ENCODE measurements around the gene CROCC.

The CROCC gene

DNA sequence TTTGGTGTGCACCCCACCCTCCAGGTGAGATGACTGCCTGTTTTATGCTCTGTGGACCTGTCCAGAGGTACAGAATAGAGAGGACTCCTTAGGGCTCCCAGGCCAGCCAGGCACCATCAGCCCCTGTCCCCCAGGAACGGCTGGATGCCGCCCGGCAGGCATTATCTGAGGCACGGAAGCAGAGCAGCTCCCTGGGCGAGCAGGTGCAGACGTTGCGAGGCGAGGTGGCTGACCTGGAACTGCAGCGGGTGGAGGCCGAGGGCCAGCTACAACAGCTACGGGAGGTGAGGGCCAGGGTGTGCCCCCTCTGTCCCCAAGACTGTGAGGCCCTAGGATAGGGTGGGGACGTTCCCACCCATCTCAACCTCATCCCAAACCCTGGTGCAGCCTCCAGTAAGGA is 47.9 kb downstream of the CROCC start:
- DNase-seq, result no peak

DNA sequence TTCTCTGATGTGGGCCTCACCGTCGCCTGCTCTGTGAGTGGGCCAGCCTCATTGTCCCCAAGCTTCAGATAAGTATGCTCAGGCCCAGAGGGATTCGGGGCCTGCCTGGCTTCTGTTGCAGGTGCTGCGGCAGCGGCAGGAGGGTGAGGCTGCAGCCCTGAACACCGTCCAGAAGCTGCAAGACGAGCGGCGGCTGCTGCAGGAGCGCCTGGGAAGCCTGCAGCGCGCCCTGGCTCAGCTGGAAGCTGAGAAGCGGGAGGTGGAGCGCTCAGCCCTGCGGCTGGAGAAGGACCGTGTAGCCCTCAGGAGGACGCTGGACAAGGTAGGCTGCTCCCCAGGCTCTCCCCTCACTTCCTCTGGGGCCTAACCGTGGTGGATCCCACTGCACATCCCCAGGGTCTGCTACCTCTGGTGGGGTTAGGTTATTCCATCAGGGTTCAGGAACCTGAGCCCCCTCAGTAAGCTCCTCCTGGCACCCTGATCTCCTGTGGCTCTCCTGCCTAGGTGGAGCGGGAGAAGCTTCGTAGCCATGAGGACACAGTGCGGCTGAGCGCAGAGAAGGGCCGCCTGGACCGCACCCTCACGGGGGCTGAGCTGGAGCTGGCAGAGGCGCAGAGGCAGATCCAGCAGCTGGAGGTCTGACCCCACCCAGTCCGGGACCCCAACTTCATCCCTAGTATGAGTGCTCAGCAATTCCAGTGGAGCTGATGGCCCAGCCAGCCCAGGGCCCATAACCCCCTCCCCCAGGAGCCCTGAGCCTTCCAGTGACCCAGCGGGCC is 48.6 kb downstream of the CROCC start:
- no peak for DNase-seq

DNA sequence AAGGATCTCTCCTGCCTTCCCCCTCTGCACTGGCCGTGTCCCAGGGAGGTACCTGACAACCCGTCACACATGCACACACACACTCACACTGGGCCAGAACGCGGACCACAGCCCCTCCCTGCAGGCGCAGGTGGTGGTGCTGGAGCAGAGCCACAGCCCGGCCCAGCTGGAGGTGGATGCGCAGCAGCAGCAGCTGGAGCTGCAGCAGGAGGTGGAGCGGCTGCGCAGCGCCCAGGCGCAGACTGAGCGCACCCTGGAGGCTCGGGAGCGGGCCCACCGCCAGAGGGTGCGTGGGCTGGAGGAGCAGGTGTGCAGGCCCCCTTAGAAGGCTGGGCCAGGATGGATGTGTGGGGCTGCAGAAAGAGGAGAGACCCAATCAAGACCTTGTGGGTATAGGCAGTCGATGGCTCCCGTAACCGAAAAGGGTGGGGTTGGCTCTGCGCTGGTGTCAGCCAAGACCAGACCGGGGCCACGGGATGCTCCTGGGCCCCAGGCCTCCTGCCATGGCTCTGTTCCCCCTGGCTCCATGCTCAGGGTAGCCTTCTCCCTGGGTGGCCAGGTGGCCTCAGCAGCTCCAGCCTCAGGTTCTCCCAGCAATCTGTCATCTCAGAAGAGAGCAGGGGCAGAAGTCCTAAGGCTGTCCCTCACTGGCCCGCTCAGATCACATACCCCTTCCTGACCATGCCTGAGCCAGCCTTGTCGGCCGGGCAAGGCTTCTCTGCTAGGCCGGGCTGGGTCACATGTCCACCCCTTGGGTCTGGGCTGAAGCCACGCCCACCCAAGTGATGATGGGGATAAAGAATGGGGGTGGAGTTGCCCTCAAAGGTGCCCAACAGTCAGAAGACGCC is 49.8 kb downstream of the CROCC start:
- DNase-seq, result peak; percentile 16

DNA sequence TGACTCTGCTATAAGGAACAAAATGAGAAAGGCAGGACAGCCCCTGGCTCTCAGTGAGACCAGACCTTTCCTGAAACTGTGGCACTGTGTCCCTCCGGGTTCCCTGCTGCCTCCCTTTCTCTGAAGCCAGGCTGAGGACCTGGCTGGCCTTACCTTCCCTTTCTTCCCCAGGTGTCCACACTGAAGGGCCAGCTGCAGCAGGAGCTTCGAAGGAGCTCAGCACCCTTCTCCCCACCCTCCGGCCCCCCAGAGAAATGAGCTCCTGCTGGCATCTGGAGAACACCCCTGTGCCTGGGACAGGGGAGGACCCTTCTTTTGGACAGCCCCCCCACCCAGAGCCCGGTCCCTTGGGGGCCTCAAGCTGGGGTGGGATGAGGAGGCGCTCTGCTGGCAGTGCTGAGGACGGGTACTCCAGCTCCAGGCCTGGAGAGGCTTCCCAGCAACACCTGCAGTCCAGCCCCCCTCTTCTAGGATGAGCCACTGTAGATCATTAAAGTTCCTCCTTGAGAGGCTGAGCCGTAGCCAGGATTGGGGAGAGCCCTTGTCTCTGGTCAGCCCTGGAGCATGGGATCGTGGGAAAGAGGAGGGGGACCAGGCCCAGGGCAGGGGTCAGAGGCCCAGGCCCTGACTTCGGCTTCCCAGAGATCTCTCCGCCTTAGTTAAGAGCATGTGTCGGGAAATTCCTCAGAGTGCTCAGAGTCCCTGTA is 50.6 kb downstream of the CROCC start:
- DNase-seq, result no peak

DNA sequence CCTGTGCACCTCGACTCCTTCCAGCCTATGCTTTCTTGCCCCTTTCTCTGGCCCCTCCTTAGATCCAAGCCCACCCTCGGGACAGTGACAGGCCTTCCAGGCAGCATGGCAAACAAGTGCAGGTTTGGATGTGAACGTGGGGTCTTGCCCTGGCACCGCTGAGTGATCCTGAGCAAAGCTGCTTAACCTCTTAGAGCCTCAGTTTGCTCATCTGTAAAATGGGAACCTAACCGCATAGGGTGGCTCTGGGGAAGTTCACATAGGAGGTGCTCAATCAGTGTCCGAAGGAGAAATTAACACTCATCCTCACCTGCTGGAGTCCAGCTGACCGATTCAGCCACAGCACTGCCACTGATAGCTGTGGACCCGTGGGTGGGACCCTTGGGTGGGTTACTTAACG is 51.5 kb downstream of the CROCC start:
- DNase-seq, result no peak

DNA sequence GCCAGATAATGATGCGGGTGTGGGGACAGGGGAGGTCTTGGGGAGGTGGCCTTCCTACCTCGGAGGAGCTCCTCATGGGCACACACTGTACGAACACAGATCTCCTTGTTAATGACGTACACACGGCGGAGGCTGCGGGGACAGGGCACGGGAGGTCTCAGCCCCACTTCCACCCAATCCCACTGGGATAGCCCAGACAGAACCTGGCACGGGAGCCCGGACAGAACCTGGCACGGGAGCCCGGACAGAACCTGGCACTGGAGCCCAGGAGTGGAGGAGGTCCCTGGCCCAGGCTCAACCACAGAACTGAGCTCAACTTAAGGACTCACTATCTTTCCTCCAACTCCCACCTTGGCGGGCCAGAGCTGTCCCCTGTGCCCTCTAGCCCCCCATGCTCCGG is 53.5 kb downstream of the CROCC start:
- DNase-seq, result no peak

DNA sequence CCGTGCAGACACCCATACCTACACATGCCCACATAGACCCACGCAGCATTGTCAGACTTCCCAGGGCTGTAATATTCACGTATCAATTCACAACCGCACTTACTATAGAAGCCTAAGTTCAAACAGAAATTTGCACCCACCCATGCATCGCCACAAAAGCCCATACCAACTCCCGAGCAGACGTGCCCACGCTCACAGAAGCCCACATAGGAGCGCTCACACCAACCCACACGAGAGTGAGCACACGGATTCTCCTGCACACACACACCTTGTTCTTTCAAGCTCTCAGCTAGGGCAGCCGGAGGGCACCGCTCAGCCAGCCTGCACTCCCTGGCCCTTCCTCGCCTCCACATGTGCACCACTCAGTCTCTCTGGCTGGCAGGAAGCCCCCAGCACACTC is 54.1 kb downstream of the CROCC start:
- DNase-seq, result no peak

DNA sequence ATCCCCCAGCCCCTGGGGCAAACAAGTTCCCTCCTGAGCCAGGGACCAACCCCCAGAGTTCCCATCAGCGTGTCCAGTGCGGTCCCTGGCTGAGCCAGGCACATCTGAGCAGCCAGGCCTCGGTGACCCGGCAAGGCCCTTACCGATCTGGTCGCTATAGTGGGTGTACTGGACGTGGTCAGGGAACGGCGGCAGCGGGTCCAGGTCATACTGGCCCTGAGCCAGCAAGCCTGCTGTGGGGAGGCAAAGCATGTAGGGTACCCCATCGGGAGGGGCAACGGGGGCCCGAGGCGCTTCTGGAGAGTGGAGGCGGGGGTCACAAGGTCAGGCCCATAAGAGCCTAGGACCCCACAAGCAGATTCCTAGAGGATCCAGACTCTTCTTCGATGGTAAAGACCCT is 55.2 kb downstream of the CROCC start:
- DNase-seq, result no peak

DNA sequence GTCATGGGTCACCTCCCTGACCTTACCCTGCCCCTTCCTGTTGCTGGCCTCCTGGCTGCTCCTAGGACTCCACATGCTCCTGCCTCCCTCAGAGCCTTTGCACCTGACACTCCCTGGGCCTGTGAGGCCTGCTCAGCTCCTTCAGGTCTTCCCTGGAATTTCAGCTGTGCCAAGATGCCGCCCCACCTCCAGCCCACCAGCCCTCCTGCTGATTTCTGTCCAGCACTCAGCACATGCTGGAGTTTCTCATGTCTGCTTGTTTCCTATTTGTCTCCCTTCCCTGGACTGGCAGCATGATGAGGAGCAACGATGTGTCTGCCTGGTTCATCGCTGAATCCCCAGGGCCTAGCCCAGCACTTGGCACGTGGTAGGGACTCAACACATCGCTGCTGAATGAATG is 55.6 kb downstream of the CROCC start:
- no peak for DNase-seq

DNA sequence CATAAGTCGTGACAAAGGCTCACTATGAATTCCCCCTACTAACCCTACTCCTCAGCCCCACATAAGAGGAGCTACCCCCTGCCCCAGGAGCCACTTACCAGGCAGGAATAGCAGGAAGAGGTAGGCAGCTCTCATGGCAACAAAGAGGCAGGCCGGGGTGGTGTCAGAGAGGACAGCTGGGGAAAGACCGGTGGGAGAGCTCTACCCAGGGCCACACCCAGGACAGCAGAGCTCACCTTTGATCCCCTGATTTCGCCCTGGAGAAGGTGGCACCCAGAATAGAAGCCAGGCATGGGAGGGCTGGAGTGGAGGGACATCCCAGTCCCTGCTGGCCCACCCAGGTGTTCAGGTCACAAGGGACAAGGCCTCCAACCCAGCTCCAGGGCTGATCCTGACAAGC is 56.4 kb downstream of the CROCC start:
- no peak for DNase-seq

DNA sequence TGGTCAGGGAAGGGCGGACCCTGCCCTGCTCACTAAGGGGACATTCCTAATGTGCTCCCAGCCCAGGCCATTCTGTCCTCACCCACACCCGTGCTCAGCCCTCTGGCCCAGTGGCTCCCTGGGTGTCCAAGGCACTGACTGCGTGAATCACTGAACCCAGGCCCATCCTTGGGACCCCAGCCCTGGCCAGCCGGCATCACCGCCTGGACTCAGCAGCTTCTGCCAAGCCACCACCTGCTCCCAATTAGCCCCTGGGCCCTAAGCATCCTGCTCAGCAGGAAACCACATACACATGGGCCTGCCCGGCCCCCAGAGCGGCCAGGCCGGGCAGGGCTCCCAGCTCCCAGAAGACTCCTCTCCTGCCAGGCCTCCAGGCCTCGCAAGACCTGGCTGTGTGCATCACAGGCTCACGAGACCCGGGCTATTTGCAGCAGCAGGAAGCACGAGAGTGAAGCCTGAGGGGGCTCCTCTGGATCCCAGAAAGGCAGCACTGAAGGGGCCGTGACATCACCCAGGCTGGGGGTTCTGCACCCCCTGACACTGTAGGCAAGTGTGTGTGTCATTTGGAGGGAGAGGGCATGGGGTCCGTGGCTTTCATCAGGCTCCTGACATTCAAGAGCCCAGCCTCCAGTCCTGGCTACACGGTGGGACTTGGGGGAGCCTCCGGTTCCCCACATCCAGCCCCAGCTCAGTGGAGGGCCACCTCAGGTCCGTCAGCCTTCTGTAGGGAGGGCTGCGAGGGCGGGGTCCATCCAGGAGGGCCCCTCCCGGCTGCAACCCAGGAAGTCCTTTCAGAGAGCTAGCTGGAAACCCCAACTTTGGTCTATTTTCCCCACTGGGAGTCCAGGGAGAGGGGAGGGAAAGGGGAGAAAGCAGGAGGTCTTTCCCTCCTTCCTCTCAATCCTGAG is 57.1 kb downstream of the CROCC start:
- no peak for DNase-seq

DNA sequence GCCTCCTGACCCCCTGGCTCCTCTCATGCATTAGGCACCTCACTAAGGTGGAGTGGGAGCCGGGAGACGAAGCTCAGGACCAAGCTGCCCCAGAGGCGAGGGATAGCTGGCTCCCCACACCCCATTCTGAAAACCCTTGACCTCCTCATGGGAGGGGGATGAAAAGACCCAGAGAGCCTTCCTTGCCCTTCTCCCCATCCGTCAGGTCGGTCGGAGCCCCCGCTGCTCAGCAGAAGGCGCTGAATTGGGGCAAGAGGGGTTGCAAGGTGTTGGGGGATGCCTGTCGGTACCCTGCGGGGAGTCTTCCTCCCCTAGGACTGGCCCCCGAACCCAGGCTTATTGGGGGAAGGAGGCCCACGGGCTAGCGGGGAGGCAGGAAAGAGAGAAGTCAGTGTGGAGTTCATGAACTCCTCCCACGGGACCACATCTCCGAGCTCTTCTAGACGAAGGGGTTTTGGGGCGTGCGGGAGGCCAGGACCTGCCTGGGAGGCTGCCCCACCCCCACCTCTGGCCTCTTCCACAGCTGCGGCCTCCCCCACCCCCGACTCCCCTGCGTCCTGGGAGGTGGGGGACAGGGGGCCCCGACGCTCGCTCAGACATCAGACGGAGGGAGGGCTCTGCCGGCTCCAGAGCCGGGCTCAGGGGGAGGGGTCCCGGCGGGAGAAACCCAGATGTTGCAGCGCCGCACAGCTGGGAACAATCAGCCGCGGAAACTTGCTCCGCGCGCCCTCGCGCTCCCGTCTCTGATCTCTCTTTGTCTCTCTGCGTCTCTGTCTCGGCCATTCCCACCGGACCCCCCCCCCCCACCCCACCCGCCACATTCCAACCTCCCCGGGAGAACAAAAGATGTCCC is 58.0 kb downstream of the CROCC start:
- no peak for DNase-seq

DNA sequence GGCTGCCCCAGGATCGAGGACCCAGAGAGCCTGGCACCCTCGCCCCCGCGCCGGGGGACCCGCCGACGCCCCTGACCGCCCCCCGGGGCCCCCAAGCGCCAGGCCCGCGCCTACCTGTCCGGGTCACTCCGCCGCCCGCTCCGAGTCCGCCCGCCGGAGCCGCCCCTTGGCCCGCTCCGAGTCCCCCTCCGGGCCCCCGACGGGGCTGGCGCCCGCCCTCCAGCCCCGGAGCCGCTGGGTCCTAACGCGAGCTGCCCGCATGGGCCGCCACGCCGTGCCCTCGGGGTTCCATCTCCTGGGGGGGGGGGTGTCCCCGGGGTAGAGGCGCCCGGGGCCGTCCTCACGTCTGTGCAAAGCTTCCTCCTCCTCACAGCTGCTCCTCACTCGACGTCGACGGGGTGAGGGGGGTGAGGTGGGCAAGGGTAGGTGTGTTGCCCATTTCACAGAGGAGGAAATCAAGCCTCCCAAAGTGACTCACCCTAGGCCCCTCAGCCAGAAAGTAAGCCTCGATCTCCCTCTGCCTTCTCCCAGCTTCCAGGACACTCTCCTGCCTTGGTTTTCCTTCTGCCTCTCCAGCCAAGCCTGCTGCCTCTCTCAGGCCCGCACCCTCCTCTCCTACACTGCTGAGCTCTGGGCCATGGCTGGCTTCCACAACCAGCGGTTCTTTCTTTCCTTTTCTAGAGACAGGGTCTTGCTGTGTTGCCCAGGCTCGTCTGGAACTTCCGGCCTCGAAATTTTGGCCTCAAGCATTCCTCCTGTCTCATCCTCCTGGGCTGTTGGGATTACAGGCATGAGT is 58.9 kb downstream of the CROCC start, which contains the start of gene MFAP2:
TSS of gene MFAP2 (minus strand) at position 148 of the 796 bp plus-strand sequence. CDS start 2,347 bp downstream, outside the sequence.
- no peak for DNase-seq

DNA sequence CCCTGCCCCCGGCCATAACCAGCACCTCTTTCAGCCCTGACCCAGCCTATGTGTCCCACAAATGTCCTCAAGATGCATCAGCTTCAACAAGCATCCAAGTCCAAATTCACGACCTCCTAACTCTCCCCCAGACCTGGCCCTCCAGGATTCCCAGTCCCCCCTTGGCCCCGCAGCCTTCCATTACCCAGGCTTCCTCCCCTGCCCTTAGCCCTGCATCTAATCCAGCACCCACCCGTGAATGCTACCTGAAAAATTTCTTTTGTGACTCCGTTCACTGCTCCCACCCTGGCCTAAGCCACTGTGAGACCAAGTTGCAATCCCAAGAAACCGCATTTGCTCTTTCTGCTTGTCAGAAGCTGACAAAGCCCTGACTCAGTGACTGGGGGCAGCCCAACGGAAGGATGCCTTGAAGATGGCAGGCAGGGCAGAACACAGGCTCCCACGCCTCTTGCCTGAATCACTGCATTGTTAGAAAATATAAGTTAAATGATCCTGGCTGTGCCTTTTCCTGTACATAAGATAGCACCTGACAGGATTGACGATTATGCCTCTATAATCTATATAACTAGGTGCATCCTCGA is 59.6 kb downstream of the CROCC start:
- no peak for DNase-seq

DNA sequence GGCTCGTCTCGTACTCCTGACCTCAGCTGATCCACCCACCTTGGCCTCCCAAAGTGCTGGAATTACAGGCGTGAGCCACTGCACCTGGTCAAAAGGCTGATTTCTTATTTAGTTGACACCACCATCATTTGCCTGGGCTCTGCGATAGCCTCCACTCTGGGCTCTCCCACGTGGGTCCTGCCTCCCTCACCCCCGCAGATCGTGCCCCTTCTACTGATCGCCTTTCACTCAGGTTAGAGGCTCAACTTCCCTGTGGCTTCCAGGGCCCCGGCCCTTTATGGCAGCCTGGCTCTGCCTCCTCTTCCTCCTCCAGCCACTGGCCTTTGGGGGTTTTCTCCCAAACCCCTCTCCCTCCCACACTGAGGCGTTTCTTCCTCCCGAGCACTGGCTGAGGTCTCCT is 61.2 kb downstream of the CROCC start:
- DNase-seq, result no peak

DNA sequence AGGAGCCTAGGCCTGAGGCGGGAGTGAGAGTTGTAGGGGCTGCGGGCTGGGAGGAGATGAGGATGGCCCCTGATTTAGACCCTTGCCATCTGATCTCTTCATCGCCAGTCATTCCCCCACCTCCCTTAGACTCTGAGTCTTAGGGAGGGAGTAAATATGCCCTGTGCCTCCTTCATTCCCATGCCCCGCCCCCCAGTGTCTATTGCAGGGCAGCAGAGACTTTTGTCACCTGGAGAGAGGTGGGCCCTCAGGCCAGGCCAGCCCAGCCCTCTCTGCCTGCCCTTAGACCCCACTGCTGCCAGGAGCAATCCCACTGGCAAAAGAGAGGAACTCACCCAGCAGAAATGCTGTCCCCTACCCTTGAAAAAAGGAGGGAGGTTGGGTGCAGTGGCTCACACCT is 61.9 kb downstream of the CROCC start:
- no peak for DNase-seq

DNA sequence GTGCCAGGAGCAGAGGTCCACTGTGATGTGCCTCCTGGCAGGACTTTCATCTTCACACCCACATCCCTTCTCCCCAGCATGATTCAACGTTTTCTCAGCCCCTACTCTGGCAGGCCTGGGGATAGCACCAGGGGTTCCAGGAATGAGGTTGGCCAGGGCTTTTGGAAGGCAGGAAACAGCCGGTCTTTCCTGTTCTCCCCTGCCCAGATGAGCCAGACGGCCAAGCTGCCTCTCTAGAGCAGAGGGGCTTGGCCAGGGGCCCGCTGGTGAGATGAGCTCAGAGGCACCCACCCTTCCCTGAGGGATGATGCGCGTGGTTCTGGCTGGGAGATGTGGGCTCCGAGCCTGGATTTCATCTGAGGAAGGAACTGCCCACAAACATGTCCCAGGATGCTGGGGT is 63.0 kb downstream of the CROCC start:
- no peak for DNase-seq

DNA sequence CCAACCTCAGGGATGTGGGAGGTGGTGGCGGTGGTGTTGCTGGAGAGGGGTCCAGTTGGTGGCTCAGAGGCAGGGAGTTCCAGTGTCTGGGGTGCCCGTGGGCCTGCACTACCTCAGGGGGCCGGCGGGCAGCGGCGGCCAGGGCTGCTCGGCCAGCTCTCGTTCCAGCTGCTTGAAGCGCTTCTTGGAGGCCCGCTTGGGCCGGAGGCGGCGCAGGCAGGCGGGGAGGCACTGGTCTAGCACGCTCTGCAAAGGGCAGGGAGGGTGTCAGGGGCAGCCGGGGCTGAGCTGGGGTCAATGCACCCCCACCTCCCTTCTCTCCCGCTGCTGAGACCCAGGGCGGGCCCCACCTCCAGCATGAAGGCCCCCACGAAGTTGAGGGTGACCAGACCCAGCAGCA is 64.4 kb downstream of the CROCC start:
- no peak for DNase-seq

DNA sequence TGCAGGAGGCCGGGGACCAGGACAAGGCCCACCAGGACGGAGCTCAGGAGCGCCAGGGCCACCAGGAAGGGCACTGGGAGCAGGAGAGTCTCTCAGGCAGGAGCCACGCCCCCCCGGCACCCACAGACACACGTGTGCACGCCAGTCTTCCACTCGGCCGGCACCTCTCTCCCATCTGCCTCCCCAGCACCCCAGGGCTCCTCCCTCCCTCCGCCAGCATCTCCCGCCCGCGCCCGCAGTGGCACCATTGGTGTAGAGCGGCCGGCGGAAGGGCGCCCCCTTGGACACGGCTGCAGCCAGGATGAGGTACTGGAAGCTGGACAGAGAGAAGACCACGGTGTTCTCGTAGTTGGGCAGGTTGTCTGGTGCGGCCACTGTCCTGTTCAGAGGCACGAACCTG is 64.8 kb downstream of the CROCC start:
- DNase-seq, result no peak

DNA sequence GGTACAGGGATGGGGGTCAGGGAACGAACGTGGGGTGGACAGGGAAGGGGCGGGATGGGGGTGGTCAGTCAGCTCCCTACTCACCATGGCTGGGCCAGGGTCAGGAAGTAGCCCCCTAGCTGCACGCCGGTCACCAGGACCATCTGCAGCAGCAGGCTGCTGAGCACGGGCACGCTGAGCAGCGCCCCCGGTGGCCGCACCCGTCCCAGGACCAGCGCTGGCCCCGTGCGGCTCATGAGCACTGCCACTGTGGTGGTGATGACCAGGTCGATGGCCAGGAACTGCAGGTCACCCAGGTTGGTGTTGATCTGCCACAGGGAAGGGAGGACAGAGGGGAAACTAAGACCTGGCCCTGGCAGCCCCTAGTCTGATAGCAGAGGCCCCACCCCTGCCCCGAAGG is 65.2 kb downstream of the CROCC start:
- DNase-seq, result no peak

Measured in hematopoietic multipotent progenitor cell treated with erythropoietin and hydrocortisone succinate and interleukin-3 and kit ligand, for 8 days (in vitro differentiated cells).